Ascending aorta (tissue), 2 donors: ENCODE results near the gene FRMD4A. TPM values are rescaled to one million over a fixed set of nuclear protein-coding genes. Genes with fewer than 3 reads are reported as not detected.

Experiments used
- DNase-seq, 2 donors: peaks; one replicate each; pipeline ENCODE4 v3.0.0-alpha.2; 2019; ENCODE audit warnings: low spot score in 2 of 2
- H3K27ac ChIP-seq, 2 donors: fragments of 200-600 bp; sonication (generic); one replicate each; pipeline ENCODE4 v1.5.1; 2016 to 2017; ENCODE audit warnings: mild to moderate bottlenecking in 1 of 2
- H3K27me3 ChIP-seq: fragments of 200-600 bp; sonication (generic); one replicate; pipeline ENCODE4 v1.5.1; 2017
- H3K36me3 ChIP-seq, 2 donors: fragments of 200-600 bp; sonication (generic); one replicate each; pipeline ENCODE4 v1.5.1; 2016
- H3K4me1 ChIP-seq, 2 donors: fragments of 200-600 bp; sonication (generic); one replicate each; pipeline ENCODE4 v1.5.1; 2016 to 2017; ENCODE audit warnings: mild to moderate bottlenecking in 1 of 2
- H3K4me3 ChIP-seq, 2 donors: fragments of 200-600 bp; sonication (generic); one replicate each; pipeline ENCODE4 v1.5.1; 2016 to 2017; ENCODE audit warnings: mild to moderate bottlenecking in 1 of 2
- H3K9me3 ChIP-seq, 2 donors: fragments of 200-600 bp; sonication (generic); one replicate each; pipeline ENCODE4 v1.5.1; 2016
- intact Hi-C: fragments of 100-400 bp; cut with DNase I; formaldehyde crosslinking; loops from one replicate; pipeline ENCODE4 v1.15.1; 2023
- total RNA-seq: library from RNA; depleted of rRNA; stranded (reverse); fragments of >200 nt; gene quantifications from one replicate; pipeline ENCODE4 v1.1.0, GENCODE V29; 2016
- TF ChIP-seq, protein P1 (sequence below), 3 experiments: fragments of 200-600 bp in 2 of 3; fragments of 450-650 bp in 1 of 3; sonication (generic) in 2 of 3; IDR thresholded peaks; one replicate each; pipeline ENCODE4 v1.5.1; 2016 to 2019; ENCODE audit warnings: antibody characterized with exemption in 3 of 3, mild to moderate bottlenecking in 1 of 3, moderate library complexity in 1 of 3

The FRMD4A gene
- total RNA-seq, 1 donor from 2014 or later = 108 TPM

- no peak for DNase-seq
- TF ChIP-seq, protein P1, sequence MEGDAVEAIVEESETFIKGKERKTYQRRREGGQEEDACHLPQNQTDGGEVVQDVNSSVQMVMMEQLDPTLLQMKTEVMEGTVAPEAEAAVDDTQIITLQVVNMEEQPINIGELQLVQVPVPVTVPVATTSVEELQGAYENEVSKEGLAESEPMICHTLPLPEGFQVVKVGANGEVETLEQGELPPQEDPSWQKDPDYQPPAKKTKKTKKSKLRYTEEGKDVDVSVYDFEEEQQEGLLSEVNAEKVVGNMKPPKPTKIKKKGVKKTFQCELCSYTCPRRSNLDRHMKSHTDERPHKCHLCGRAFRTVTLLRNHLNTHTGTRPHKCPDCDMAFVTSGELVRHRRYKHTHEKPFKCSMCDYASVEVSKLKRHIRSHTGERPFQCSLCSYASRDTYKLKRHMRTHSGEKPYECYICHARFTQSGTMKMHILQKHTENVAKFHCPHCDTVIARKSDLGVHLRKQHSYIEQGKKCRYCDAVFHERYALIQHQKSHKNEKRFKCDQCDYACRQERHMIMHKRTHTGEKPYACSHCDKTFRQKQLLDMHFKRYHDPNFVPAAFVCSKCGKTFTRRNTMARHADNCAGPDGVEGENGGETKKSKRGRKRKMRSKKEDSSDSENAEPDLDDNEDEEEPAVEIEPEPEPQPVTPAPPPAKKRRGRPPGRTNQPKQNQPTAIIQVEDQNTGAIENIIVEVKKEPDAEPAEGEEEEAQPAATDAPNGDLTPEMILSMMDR (IDR thresholded peaks at IDR 0.05) = no peak
- Histone ChIP-seq H3K27me3 (no peaks in the 10 kb centered on the region), H3K4me3 (no peak overlapping the region), H3K4me1 (no peaks in the 10 kb centered on the region), H3K9me3 (no peaks in the 10 kb centered on the region), H3K27ac (no peak overlapping the region), H3K36me3 (no peaks in the 10 kb centered on the region)
- intact Hi-C loops = no loop called here
Observed at GRCh38 chr10:13997650-13998049, 333.1 kb downstream of the FRMD4A start.

- intact Hi-C loops = no loop called here
- H3K27me3 ChIP-seq = no peaks in the 10 kb centered on the region
- no peak overlapping the region for H3K4me3 ChIP-seq
- no peak for DNase-seq
- H3K9me3 ChIP-seq = no peaks in the 10 kb centered on the region
- TF ChIP-seq, protein P1 (IDR thresholded peaks at IDR 0.05) = no peak
- no peaks in the 10 kb centered on the region for H3K4me1 ChIP-seq
- no peak overlapping the region for H3K27ac ChIP-seq
- H3K36me3 ChIP-seq = no peaks in the 10 kb centered on the region
Observed at GRCh38 chr10:13994932-13995331, 335.8 kb downstream of the FRMD4A start.

GRCh38 chr10:13993673-13994089 is 337.0 kb downstream of the FRMD4A start:
- DNase-seq = no peak
- Histone ChIP-seq H3K27ac (no peak overlapping the region), H3K36me3 (no peaks in the 10 kb centered on the region), H3K4me3 (no peak overlapping the region), H3K9me3 (no peaks in the 10 kb centered on the region), H3K27me3 (no peaks in the 10 kb centered on the region), H3K4me1 (no peaks in the 10 kb centered on the region)
- intact Hi-C loops = no loop called here
- TF ChIP-seq, protein P1 (IDR thresholded peaks at IDR 0.05) = no peak

- Histone ChIP-seq H3K36me3 (no peaks in the 10 kb centered on the region), H3K4me1 (no peaks in the 10 kb centered on the region), H3K27me3 (no peaks in the 10 kb centered on the region), H3K27ac (no peak overlapping the region), H3K9me3 (no peaks in the 10 kb centered on the region), H3K4me3 (no peak overlapping the region)
- TF ChIP-seq, protein P1 (IDR thresholded peaks at IDR 0.05) = no peak
- intact Hi-C loops = no loop called here
- DNase-seq = peak in 1 of 2 donors; percentile 62
Observed at GRCh38 chr10:13993169-13993568, 337.6 kb downstream of the FRMD4A start.

GRCh38 chr10:13991353-13991752 is 339.4 kb downstream of the FRMD4A start:
- H3K4me3 ChIP-seq = peak overlapping the region in 1 of 2 donors; percentile 49
- H3K27me3 ChIP-seq = no peaks in the 10 kb centered on the region
- H3K36me3 ChIP-seq = no peaks in the 10 kb centered on the region
- TF ChIP-seq, protein P1 (IDR thresholded peaks at IDR 0.05) = no peak
- H3K9me3 ChIP-seq = no peaks in the 10 kb centered on the region
- DNase-seq = peak in 1 of 2 donors; percentile 37
- intact Hi-C loops = no loop called here
- peak overlapping the region; percentile 39 to 70 for H3K27ac ChIP-seq
- H3K4me1 ChIP-seq = no peaks in the 10 kb centered on the region

DNA sequence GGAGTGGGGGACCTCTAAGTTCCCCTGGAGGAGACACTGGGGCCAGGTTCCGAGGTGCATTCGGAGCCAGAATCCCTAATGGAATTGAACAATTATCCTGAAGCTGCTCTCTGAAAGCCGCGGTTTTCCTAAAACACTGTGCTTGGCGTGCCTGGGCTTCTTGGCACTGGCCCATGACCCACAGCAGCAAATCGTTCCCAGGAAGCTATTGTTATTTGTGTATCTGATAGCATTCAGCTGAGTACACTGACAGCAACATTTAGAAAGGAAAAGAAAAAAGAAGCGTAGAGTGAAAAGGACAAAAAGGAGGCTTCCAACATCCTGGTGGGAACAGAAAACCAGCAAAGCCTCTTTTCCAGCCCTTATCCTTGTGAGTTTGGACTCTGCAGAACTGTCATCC is 339.8 kb downstream of the FRMD4A start:
- TF ChIP-seq, protein P1 (IDR thresholded peaks at IDR 0.05) = no peak
- Histone ChIP-seq H3K36me3 (no peaks in the 10 kb centered on the region), H3K4me1 (no peaks in the 10 kb centered on the region), H3K9me3 (no peaks in the 10 kb centered on the region), H3K4me3 (peak overlapping the region in 1 of 2 donors; percentile 49), H3K27ac (peak overlapping the region; percentile 39 to 70), H3K27me3 (no peaks in the 10 kb centered on the region)
- intact Hi-C loops = no loop called here
- peak in 1 of 2 donors; percentile 59 for DNase-seq
